ENCODE results near the gene CLDN5. TPM values are rescaled to one million over a fixed set of nuclear protein-coding genes. Genes with fewer than 3 reads are reported as not detected.

The CLDN5 gene
- total and polyA plus RNA-seq, 10 donors = 18.1 to 167 (median 63.4) TPM

DNA sequence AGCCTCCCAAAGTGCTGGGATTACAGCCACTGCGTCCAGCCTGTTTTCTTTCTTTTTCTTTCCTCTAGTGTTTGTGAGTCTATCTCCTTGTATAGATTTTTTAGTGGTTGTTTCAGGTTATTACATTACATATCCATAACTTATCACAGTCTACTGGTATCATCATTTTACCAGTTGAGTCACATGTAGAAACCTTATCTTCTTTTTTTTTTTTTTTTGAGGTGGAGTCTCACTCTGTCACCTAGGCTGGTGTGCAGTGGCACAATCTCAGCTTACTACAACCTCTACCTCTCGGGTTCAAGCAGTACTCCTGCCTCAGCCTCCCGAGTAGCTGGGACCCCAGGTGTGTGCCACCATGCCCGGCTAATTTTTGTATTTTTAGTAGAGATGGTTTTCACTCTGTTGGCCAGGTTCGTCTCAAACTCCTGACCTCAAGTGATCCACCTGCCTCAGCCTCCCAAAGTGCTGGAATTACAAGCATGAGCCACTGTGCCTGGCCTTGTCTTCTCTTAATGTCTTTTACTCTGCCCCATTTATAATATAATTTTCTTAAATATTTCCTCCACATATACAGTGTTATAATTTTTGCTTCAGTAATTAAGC is 33.5 kb downstream of the CLDN5 start:
- Histone ChIP-seq H3K4me3 (no peak overlapping the region), H3K4me1 (peaks cover 0 to 5% (median 0%) of the 10 kb centered on the region in 6 donors), H3K9me3 (no peaks in the 10 kb centered on the region), H3K27me3 (replicated peaks in 1 of 7) (no peaks in the 10 kb centered on the region), H3K27ac (no peak overlapping the region), H3K36me3 (peaks cover 0 to 18% (median 0%) of the 10 kb centered on the region in 6 donors)
- TF ChIP-seq POLR2A (IDR thresholded peaks at IDR 0.05) (no peak), POLR2AphosphoS5 (IDR thresholded peaks at IDR 0.05) (no peak)
- TF ChIP-seq, protein P1, sequence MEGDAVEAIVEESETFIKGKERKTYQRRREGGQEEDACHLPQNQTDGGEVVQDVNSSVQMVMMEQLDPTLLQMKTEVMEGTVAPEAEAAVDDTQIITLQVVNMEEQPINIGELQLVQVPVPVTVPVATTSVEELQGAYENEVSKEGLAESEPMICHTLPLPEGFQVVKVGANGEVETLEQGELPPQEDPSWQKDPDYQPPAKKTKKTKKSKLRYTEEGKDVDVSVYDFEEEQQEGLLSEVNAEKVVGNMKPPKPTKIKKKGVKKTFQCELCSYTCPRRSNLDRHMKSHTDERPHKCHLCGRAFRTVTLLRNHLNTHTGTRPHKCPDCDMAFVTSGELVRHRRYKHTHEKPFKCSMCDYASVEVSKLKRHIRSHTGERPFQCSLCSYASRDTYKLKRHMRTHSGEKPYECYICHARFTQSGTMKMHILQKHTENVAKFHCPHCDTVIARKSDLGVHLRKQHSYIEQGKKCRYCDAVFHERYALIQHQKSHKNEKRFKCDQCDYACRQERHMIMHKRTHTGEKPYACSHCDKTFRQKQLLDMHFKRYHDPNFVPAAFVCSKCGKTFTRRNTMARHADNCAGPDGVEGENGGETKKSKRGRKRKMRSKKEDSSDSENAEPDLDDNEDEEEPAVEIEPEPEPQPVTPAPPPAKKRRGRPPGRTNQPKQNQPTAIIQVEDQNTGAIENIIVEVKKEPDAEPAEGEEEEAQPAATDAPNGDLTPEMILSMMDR (IDR thresholded peaks at IDR 0.05 in 8 of 11, conservative IDR thresholded peaks at IDR 0.05 in 3 of 11) = no peak
- DNase-seq = no peak
- intact Hi-C loops (cut with DNase I; ENCODE audit: low total_unique reads) = loop anchor here (10.0 kb wide), 1 partner anchor 134 kb away; no protein-coding TSS in a partner anchor
- 91 to 96% (median 95%) methylated on average over 5 of the region's 5 CpGs for WGBS, 5 donors

DNA sequence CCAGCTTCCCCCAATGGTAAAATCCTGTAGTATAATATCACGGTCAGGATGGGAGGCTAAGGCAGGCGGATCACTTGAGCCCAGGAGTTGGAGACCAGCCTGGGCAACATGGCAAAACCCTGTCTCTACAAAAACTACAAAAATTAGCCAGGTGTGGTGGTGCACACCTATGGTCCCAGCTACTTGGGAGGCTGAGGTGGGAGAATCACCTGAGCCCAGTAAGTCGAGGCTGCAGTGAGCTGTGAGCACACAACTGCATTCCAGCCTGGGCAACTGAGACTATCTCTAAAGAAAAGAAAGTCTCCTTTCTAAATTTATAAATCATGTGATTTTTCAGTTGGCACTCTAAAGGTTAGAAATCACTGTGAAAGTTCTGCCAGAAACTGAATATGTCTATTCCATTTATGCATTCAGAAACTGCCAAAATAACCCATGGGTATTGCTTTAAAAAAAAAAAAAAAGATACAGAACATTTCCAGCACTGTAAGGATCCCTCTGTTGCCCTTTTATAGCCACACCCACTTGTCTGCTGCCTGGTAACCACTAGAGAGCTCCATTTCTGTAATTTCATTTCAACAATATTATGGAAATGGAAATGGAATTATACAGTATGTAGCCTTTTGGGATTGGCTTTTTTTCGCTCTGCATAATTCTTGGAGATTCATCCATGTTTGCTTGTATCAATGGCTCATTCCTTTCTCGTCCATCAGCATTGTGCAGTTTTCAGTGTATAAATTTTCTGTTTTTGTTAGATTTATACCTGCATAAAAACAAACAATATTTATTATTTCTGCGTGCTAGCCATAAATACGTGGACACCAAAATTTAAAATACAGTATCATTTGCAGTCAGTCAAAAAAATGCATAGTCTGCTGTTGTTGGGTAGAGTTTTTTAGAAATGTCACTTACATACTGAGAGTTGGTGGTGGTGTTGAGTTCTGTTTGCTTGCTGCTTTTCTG is 35.0 kb downstream of the CLDN5 start:
- intact Hi-C loops (cut with DNase I; ENCODE audit: low total_unique reads) = no loop called here
- peaks cover 0 to 5% (median 0%) of the 10 kb centered on the region in 6 donors for H3K4me1 ChIP-seq
- no peaks in the 10 kb centered on the region for H3K9me3 ChIP-seq
- H3K27me3 ChIP-seq (replicated peaks in 1 of 7) = no peaks in the 10 kb centered on the region
- TF ChIP-seq POLR2AphosphoS5 (IDR thresholded peaks at IDR 0.05) (no peak), POLR2A (IDR thresholded peaks at IDR 0.05) (no peak)
- TF ChIP-seq, protein P1 (IDR thresholded peaks at IDR 0.05 in 8 of 11, conservative IDR thresholded peaks at IDR 0.05 in 3 of 11) = no peak
- DNase-seq = no peak
- peaks cover 0 to 24% (median 0%) of the 10 kb centered on the region in 6 donors for H3K36me3 ChIP-seq
- no peak overlapping the region for H3K4me3 ChIP-seq
- H3K27ac ChIP-seq = no peak overlapping the region
- WGBS, 5 donors = 88 to 96% (median 93%) methylated on average over 7 of the region's 7 CpGs

DNA sequence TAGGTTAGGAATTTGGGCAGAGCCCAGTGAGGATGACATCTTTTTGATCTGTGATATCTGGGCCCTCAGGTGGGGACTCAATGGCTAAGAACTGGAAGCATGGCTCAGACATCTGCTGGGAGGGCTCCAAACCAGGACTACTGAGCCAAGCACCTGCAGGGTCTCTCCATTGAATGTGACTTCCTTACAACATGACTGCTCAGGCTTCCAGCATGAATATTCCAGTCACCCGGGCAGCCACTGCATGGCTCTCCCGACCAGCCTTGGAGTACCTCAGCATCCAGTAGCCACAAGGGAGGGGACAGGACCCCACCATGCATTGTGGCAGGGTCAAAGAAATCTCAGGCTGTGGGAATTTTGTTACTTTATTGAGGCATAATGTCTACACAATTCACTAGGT is 35.9 kb downstream of the CLDN5 start:
- DNase-seq = no peak
- TF ChIP-seq, protein P1 (IDR thresholded peaks at IDR 0.05 in 8 of 11, conservative IDR thresholded peaks at IDR 0.05 in 3 of 11) = no peak
- TF ChIP-seq POLR2A (IDR thresholded peaks at IDR 0.05) (no peak), POLR2AphosphoS5 (IDR thresholded peaks at IDR 0.05) (no peak)
- intact Hi-C loops (cut with DNase I; ENCODE audit: low total_unique reads) = no loop called here
- 88 to 100% (median 95%) methylated on average over 2 of the region's 2 CpGs for WGBS, 5 donors
- Histone ChIP-seq H3K4me3 (no peak overlapping the region), H3K4me1 (peaks cover 0 to 5% (median 0%) of the 10 kb centered on the region in 6 donors), H3K27ac (no peak overlapping the region), H3K36me3 (peaks cover 0 to 28% (median 0%) of the 10 kb centered on the region in 6 donors), H3K9me3 (no peaks in the 10 kb centered on the region), H3K27me3 (replicated peaks in 1 of 7) (no peaks in the 10 kb centered on the region)
